HG03457 (cell line): ENCODE measurements around the gene MOBP.

Experiments used
- ATAC-seq: cut with Tn5 transposase; IDR thresholded peaks from one replicate; pipeline ENCODE4 v1.9.1; 2021; ENCODE audit warnings: moderate number of reproducible peaks; ENCODE audit not compliant: unreplicated experiment

The MOBP gene

GRCh38 chr3:39491733-39492350 lies 24.4 kb downstream of the MOBP start:
- ATAC-seq, result no peak

- ATAC-seq, result no peak
Observed at GRCh38 chr3:39494781-39495180, 27.3 kb downstream of the MOBP start.

DNA sequence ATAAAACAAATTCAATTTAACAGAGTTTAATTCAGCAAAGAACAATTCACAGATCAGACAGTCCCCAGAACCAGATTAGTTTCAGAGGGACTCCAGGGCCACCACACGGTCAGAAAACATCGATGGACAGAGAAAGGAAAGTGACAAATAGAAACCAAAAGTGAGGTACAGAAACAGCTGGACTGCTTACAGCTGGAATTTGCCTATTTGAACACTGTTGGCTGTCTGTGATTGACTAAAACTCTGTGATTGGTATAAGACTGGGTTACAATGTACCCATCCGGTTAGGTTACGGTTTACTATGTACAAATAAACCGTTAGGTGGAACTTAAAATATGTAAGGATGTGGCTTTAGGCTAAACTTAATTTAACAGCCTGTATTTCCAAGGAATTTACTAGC lies 30.3 kb downstream of the MOBP start:
- no peak for ATAC-seq

DNA sequence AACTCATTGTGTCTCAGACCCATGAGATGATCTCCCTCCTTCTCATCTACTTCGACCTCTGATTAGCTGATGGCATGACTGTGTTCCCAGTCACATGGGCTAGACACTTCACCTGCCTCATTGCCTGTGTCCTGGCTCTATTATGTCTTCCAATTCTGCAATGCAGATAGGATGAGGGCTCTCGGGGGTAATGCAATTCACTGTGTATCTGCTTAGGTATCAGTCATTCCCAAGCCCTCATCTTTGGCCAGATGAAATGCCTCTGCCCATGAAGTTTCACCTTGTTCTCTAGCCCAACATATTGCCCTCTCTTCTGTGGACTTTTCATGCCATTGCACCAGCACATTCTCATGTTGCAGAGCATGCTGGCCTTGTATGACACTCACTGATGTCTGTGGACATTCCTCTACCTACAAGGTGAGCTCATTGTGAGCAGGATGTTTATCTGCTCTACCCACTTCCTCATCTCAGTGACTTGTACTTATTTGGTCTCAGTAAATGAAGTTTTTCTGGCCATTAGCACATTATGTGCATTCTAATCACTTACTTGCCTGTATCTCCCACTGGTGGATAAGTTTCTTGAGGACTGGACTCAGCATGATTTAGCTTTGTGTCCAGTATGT lies 32.3 kb downstream of the MOBP start:
- no peak for ATAC-seq

GRCh38 chr3:39501059-39501458 lies 33.6 kb downstream of the MOBP start:
- no peak for ATAC-seq

GRCh38 chr3:39501968-39502837 lies 34.7 kb downstream of the MOBP start:
- no peak for ATAC-seq

DNA sequence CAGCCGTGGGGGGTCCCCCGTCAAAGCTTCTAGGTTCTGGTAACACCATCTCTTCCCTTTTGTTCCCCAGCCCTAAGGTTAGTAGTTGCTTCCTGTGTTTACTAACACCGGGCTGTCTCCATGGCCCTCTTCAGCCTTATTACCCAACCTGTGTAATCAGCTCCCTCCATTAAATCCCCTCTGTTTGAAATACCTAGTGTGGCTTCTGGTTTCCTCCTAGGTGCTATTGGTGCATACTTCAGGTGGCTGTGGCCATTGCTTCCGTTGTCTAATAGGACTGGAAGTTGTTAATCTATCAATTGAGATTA lies 35.3 kb downstream of the MOBP start:
- ATAC-seq, result no peak

GRCh38 chr3:39505866-39506742 lies 38.6 kb downstream of the MOBP start:
- ATAC-seq, result no peak

DNA sequence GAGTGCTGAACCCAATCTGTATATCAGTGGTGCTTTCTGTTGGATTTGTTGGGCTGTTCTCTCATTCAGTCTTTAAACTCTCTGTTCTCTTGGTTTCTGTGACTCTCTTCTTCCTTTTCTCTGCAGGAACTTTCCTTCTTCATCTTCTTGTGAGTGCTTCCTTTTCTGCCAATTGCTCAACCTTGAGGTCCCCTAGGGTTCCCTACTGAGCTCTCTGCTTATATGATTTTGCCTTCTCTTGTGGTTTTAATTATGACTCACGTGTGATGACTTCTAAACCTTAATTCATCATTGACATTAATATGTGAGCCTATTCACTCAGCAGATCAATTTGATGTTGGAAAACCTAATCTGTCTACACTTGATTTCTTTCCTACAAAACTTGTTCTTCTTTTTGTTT lies 39.4 kb downstream of the MOBP start:
- no peak for ATAC-seq

- ATAC-seq, result no peak
Observed at GRCh38 chr3:39513791-39514369, 46.4 kb downstream of the MOBP start.

- ATAC-seq, result no peak
Observed at GRCh38 chr3:39515681-39516441, 48.4 kb downstream of the MOBP start.

- ATAC-seq, result no peak
Observed at GRCh38 chr3:39519103-39519502, 51.6 kb downstream of the MOBP start.

DNA sequence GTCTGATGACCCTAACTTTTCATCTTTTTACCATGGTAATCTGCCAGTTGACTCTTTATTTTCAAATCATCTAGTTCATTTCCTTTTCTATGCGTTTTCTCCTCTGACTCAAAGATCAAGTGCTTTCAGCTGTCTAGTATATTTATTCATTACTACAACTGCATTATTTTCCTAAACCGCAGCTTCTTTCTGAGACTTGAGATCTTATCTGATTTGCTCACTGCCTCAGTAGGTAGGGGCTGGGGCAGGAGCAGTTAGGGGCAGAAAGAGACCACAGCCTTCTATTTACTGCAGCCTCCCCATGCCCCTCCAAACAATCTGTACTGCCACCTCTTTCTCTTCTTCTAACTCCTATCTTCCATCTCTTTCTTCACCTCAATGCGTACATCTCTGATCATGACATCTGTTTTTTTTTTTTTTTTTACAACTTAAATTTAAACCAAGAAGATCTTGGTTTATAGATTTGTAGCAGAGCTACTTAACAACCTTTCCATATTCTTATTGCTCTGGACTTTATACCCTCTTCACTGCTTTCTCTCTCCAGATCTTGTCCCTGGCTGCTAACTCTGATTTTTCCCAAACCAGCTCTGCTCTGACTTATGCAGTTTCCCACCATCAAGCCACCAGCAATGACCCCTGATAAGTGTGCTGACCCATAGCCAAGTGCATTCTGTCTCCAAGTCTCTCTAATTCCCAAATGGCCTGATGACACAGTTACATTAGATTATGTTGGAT lies 52.2 kb downstream of the MOBP start:
- ATAC-seq, result no peak

DNA sequence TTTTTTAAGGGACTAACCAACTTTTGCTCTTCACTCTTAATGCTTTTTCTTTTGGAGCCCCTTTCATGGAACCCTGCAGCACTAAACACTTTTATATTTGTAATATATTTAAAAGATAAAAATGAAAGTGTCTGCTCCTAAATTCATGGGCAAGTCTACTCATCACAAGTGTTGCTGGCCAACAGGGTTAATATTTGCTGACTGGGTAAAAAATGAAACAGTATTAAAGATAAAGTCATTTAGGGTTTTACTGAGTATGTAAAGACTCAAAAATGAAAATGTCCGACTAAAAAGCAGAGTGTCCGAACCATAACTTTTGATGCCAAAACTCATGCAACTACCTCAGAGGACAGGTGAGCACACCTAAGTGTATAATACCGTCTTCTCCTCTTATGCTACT lies 54.0 kb downstream of the MOBP start:
- ATAC-seq, result no peak

DNA sequence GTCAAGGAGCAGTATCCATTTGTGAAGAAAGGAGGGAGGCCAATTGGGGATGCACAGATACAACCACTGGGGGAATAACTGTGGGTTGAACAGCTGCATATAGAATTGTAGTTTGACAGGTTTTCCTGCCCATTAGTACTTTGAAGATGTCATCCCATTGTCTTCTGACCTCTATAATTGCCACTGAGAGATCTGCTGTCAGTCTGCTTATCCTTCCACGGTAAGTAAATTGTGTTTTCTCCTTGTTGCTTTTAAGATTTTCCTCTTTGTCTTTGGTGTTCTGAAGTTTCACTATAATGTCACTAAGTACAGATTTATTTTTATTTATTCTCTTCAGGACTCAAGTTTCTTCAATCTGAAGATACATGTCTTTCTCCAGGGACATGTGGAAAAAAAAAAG lies 56.6 kb downstream of the MOBP start:
- no peak for ATAC-seq

GRCh38 chr3:39528844-39529243 lies 61.4 kb downstream of the MOBP start:
- ATAC-seq, result no peak

DNA sequence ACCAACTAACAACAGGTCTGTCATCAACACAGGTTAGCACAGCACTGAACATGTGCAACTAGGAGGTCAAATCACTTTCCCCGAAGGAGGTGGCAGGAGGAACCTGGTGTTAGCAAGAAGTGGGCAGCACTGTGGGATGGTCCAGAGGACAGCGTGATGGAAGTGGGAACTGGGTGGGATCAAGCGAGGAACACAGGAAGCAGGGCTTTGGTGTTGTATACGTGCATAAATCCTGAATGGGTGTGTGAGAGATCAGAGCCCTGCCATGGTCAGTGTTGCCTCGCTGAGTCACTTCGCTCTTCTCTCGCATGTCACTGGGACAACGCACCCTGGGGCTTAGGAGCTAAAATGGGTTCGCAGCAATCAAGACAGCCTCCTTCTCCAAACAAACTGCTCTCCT lies 62.1 kb downstream of the MOBP start:
- no peak for ATAC-seq

GRCh38 chr3:39531066-39531465 lies 63.6 kb downstream of the MOBP start:
- ATAC-seq, result no peak

DNA sequence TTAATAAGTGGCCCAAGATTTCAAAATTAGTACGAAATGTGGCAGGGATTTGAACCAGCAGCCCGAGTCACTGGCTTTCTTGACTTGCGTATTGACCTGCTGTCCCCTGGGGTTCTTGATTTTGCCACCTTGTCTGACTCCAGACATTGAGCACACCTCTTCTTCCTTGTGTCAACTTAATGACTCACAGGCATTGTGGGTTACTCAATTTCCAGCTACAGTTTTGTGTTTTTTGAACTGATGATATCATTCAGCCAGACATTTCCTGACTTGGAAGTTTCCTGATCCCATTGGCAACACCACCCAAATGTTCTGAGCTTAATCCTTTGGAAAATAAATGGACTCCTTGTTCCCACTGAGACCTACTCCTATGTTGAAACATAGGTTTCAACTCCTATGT lies 64.2 kb downstream of the MOBP start:
- no peak for ATAC-seq

GRCh38 chr3:39532777-39533176 lies 65.3 kb downstream of the MOBP start:
- ATAC-seq, result no peak
